Nephron progenitor cell (in vitro differentiated cells): ENCODE data around the gene PRUNE2.
"Not testable (repeated sequence)": the region's sequence is repeated elsewhere in the genome, so short reads cannot be mapped to it uniquely, and the experiment has no call there.

Source experiments
- DNase-seq: peaks from one replicate; pipeline ENCODE4 v3.0.0; 2021
- H3K27ac Mint-ChIP-seq: 2 replicates; pipeline ENCODE4 v1.8.0; 2021; ENCODE audit warnings: mild to moderate bottlenecking, moderate library complexity, mixed read lengths
- H3K27me3 Mint-ChIP-seq: 2 replicates; pipeline ENCODE4 v1.8.0; 2021; ENCODE audit warnings: mild to moderate bottlenecking, low read depth, mixed read lengths; ENCODE audit not compliant: poor library complexity
- H3K36me3 Mint-ChIP-seq: 2 replicates; pipeline ENCODE4 v1.8.0; 2021; ENCODE audit warnings: low read depth, mixed read lengths
- H3K4me1 Mint-ChIP-seq: 2 replicates; pipeline ENCODE4 v1.8.0; 2021; ENCODE audit warnings: mixed read lengths
- H3K4me3 Mint-ChIP-seq: 2 replicates; pipeline ENCODE4 v1.8.0; 2021; ENCODE audit warnings: mild to moderate bottlenecking, moderate library complexity, mixed read lengths
- H3K9me3 Mint-ChIP-seq: 2 replicates; pipeline ENCODE4 v1.8.0; 2021; ENCODE audit warnings: mild to moderate bottlenecking, moderate library complexity, mixed read lengths
- TF ChIP-seq, protein P1 (sequence below): fragments of 200-600 bp; sonication (generic); IDR thresholded peaks from 2 replicates; pipeline ENCODE4 v1.5.0; 2021; ENCODE audit warnings: antibody characterized with exemption

PRUNE2 gene, protein sequence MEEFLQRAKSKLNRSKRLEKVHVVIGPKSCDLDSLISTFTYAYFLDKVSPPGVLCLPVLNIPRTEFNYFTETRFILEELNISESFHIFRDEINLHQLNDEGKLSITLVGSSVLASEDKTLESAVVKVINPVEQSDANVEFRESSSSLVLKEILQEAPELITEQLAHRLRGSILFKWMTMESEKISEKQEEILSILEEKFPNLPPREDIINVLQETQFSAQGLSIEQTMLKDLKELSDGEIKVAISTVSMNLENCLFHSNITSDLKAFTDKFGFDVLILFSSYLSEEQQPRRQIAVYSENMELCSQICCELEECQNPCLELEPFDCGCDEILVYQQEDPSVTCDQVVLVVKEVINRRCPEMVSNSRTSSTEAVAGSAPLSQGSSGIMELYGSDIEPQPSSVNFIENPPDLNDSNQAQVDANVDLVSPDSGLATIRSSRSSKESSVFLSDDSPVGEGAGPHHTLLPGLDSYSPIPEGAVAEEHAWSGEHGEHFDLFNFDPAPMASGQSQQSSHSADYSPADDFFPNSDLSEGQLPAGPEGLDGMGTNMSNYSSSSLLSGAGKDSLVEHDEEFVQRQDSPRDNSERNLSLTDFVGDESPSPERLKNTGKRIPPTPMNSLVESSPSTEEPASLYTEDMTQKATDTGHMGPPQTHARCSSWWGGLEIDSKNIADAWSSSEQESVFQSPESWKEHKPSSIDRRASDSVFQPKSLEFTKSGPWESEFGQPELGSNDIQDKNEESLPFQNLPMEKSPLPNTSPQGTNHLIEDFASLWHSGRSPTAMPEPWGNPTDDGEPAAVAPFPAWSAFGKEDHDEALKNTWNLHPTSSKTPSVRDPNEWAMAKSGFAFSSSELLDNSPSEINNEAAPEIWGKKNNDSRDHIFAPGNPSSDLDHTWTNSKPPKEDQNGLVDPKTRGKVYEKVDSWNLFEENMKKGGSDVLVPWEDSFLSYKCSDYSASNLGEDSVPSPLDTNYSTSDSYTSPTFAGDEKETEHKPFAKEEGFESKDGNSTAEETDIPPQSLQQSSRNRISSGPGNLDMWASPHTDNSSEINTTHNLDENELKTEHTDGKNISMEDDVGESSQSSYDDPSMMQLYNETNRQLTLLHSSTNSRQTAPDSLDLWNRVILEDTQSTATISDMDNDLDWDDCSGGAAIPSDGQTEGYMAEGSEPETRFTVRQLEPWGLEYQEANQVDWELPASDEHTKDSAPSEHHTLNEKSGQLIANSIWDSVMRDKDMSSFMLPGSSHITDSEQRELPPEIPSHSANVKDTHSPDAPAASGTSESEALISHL (N-terminal part only)

DNA sequence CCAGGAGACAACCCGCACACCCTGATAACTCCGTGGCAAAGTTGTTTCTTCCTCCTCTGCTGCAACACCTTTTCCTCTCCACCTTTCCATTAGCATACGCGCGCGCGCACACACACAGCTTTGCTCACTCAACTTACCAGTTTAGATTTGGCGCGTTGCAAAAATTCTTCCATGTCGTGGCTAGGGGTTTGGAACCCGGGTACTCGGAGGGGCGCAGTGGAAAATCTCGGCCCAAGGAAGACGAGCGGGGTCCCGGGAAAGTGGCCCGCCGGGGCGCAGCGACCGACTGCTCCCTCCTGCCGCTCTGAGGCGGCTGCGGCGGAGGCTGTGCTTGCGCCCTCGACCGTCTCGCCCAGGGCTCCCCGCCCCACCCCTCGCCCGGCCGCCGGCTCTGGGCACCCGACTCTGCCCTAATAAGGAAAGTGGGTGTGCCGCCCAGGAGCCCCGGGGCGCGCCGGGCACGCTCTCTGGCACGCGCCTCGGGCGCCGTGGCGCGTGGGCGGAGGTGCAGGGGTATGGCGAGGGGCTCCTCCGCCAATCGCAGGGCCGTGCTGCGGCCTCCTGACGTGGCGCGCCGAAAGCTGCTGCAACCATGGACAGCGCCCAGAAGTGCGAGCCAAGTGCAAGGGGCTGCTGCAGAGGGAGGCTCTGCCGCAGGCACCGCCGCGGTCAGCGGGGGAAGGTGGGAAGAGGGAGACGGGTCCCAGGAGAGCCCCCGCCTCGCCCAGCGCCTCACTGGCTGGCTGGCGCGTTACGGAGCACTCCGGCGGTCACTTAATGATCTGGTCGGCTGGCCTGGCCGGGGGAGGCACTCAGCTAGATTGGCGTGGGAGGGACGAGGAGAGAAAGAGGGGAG is at the start of gene PRUNE2:
Gene PRUNE2, minus strand, starts transcription at position 324 of the 856 bp plus-strand sequence. Its CDS starts 151 bp downstream, at position 173.
- DNase-seq = peak; percentile 93
- peak within 1 kb of the TSS; percentile 92 for H3K4me3 Mint-ChIP-seq
- H3K9me3 Mint-ChIP-seq = no peaks in the 10 kb centered on the region
- H3K36me3 Mint-ChIP-seq = no peaks in the 10 kb centered on the region
- peaks cover 71% of the 10 kb centered on the region for H3K27me3 Mint-ChIP-seq
- H3K4me1 Mint-ChIP-seq = peaks cover 26% of the 10 kb centered on the region
- no peak within 1 kb of the TSS for H3K27ac Mint-ChIP-seq
- TF ChIP-seq, protein P1, sequence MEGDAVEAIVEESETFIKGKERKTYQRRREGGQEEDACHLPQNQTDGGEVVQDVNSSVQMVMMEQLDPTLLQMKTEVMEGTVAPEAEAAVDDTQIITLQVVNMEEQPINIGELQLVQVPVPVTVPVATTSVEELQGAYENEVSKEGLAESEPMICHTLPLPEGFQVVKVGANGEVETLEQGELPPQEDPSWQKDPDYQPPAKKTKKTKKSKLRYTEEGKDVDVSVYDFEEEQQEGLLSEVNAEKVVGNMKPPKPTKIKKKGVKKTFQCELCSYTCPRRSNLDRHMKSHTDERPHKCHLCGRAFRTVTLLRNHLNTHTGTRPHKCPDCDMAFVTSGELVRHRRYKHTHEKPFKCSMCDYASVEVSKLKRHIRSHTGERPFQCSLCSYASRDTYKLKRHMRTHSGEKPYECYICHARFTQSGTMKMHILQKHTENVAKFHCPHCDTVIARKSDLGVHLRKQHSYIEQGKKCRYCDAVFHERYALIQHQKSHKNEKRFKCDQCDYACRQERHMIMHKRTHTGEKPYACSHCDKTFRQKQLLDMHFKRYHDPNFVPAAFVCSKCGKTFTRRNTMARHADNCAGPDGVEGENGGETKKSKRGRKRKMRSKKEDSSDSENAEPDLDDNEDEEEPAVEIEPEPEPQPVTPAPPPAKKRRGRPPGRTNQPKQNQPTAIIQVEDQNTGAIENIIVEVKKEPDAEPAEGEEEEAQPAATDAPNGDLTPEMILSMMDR = no peak

DNA sequence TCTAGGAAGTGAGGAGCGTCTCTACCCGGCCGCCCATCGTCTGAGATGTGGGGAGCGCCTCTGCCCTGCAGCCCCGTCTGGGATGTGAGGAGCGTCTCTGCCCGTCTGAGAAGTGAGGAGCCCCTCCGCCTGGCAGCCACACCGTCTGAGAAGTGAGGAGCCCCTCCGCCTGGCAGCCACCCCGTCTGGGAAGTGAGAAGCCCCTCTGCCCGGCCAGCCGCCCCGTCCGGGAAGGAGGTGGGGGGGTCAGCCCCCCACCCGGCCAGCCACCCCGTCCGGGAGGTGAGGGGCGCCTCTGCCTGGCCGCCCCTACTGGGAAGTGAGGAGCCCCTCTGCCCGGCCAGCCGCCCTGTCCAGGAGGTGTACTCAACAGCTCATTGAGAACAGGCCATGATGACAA is 49.5 kb upstream of the PRUNE2 start:
- H3K36me3 Mint-ChIP-seq = not testable (repeated sequence)
- peaks cover 27% of the 10 kb centered on the region for H3K4me1 Mint-ChIP-seq
- H3K9me3 Mint-ChIP-seq = peaks cover 24% of the 10 kb centered on the region

DNA sequence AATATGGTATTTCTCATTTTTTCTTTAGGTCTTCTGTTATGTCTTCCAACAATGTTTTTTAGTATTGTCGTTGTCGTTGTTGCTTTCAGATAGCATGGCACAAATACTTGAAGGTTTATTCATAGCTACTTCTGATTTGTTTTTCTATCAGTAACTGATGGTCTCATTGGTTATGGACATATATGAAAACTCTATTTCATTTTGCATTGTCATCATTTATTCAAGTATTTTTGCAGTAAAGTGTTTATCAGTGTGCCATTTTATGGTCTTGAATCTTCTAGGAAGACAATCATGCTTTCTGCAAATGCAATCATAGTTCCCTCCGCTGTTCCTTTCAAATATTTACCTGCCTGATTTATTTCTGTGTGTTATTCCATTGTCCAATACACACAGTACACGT is 44.0 kb upstream of the PRUNE2 start:
- H3K27ac Mint-ChIP-seq = no peak overlapping the region
- H3K27me3 Mint-ChIP-seq = peaks cover 25% of the 10 kb centered on the region
- H3K36me3 Mint-ChIP-seq = peaks cover 9% of the 10 kb centered on the region
- TF ChIP-seq, protein P1 = no peak
- DNase-seq = no peak
- peaks cover 14% of the 10 kb centered on the region for H3K9me3 Mint-ChIP-seq
- H3K4me3 Mint-ChIP-seq = no peak overlapping the region
- H3K4me1 Mint-ChIP-seq = peaks cover 8% of the 10 kb centered on the region

More for the DNA sequence above, 49.5 kb upstream of the PRUNE2 start:
- H3K27me3 Mint-ChIP-seq = peaks cover 11% of the 10 kb centered on the region
- not testable (repeated sequence) for H3K4me3 Mint-ChIP-seq, DNase-seq, H3K27ac Mint-ChIP-seq

DNA sequence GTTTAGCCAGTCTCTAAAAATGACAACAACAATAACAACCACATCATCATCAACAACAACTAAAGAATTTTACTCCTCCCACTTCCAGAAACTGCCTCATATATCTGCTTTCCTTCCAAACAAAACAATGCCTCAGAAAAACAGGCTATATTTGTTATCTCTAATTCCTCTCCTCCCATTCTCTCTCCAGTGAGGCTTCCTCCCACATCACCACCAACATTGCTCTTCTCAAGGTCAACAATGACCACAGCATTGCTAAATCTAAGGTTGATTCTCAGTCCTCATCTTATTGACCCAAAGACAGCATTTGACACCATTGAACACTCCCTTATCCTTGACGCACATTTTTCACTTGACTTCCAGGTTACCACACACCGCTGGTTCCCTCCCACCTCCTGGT is 38.1 kb upstream of the PRUNE2 start:
- Mint-ChIP-seq H3K4me1 (no peaks in the 10 kb centered on the region), H3K36me3 (no peaks in the 10 kb centered on the region), H3K27ac (no peak overlapping the region), H3K4me3 (no peak overlapping the region), H3K9me3 (no peaks in the 10 kb centered on the region), H3K27me3 (peaks cover 9% of the 10 kb centered on the region)
- TF ChIP-seq, protein P1 = no peak
- no peak for DNase-seq

DNA sequence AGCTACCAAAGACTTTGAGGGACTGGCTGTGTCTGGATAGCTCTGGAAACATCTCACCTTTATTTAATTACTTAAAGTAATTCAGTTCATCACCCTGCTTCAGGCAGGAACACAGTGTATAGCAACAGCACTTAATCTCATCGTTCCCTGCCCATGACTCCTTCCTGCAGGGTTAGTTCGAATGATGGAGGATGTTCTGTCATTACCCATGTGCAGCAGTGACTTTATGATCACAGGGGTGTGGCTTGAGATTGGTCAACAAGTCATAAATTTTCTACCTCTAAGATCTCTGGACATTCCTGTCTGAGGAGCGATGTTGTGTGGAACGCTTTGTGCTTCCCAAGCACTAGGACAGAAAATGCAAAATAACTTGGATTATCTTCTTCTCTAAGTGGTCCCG is 37.1 kb upstream of the PRUNE2 start:
- H3K4me1 Mint-ChIP-seq = no peaks in the 10 kb centered on the region
- no peaks in the 10 kb centered on the region for H3K36me3 Mint-ChIP-seq
- TF ChIP-seq, protein P1 = no peak
- H3K4me3 Mint-ChIP-seq = no peak overlapping the region
- H3K9me3 Mint-ChIP-seq = no peaks in the 10 kb centered on the region
- no peak overlapping the region for H3K27ac Mint-ChIP-seq
- H3K27me3 Mint-ChIP-seq = peaks cover 6% of the 10 kb centered on the region
- no peak for DNase-seq
